Measurements from ENCODE around the gene SFT2D3. TPM values are rescaled to one million over a fixed set of nuclear protein-coding genes. Genes with fewer than 3 reads are reported as not detected.

The SFT2D3 gene
- total and polyA plus RNA-seq, 2 of the 8 experiments (the other 6 are each of a cell fraction or from before 2014, with no cell fraction given): 7.3 to 10.3 TPM

DNA sequence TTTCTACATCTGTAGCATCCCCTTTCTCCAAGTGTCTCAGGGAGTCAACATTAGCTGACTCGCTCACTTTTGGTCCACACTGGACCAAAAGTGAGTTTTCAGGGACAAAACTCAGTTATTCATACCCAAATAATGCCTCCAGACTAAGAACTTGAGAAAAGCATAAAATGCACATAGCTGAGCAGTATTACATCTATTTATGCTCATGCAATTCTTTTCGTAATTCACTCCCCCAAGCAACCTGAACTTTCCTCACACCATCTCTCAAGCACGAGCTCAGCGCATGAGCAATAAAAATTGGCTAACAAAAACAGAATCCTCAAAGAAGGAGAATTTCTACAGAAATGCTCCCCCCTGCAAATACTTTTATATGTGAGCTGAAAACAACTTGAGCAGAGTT is 17.0 kb downstream of the SFT2D3 start:
- H3K56ac ChIP-seq (replicated peaks; ENCODE audit: insufficient read length, low read depth, low read length): no peak overlapping the region
- DNase-seq (ENCODE audit: low read depth in 1 of 2, low spot score in 2 of 2) (no peak), FAIRE-seq (no peak)
- H4K91ac ChIP-seq (replicated peaks; ENCODE audit: insufficient read length, low read length): no peak overlapping the region
- no peak overlapping the region for H3K4me3 ChIP-seq (ENCODE audit: extremely low read depth in 1 of 4, insufficient read depth in 2 of 4, low read depth in 3 of 4, low read length in 4 of 4)
- H3K14ac ChIP-seq (ENCODE audit: insufficient read length): no peak overlapping the region
- no peak overlapping the region for H4K8ac ChIP-seq (ENCODE audit: extremely low read depth, insufficient read depth, low read length)
- no peaks in the 10 kb centered on the region for H3K79me1 ChIP-seq (ENCODE audit: low read depth, low read length)
- H2AK5ac ChIP-seq (ENCODE audit: low read depth, low read length): no peak overlapping the region
- no peaks in the 10 kb centered on the region for H3K9me3 ChIP-seq (ENCODE audit: insufficient read depth in 2 of 2, low read depth in 1 of 2, low read length in 1 of 2)
- H3K18ac ChIP-seq (ENCODE audit: extremely low read depth, low read length): no peak overlapping the region
- 91% methylated on average over 4 of the region's 4 CpGs; no CpG with 5 or more reads in 1 of the 2 experiments for WGBS, 2 experiments (ENCODE audit: extremely low coverage in 1 of 2, insufficient coverage in 1 of 2, insufficient read length in 1 of 2, insufficient replicate concordance in 2 of 2, low coverage in 1 of 2, low lambda C conversion rate in 2 of 2, missing lambda C conversion rate in 1 of 2)
- H3K4ac ChIP-seq (replicated peaks; ENCODE audit: insufficient read length, low read depth, low read length): no peak overlapping the region
- no peak overlapping the region for H2BK15ac ChIP-seq (ENCODE audit: low read length)
- peaks cover 24 to 82% (median 51%) of the 10 kb centered on the region in 4 experiments for H3K36me3 ChIP-seq (ENCODE audit: control insufficient read depth in 2 of 4, insufficient read depth in 4 of 4, low read length in 3 of 4)
- H3K4me2 ChIP-seq (ENCODE audit: insufficient read depth in 1 of 2, low read depth in 2 of 2, low read length in 2 of 2): no peak overlapping the region
- H2BK120ac ChIP-seq (replicated peaks; ENCODE audit: low read depth, low read length): no peak overlapping the region
- no peaks in the 10 kb centered on the region for H3K23me2 ChIP-seq (ENCODE audit: low read depth, low read length)
- H2BK12ac ChIP-seq (ENCODE audit: low read depth, low read length): no peak overlapping the region
- H4K20me1 ChIP-seq (replicated peaks in 1 of 2; ENCODE audit: control insufficient read depth in 1 of 2, insufficient read depth in 2 of 2, low read length in 2 of 2): peaks cover 0 to 4% of the 10 kb centered on the region in 2 experiments
- no peak overlapping the region for H3K9ac ChIP-seq (replicated peaks in 1 of 4; ENCODE audit: extremely low read depth in 1 of 4, low read depth in 3 of 4, low read length in 3 of 4)
- no peak overlapping the region for H2BK5ac ChIP-seq (ENCODE audit: low read depth, low read length)
- H3K23ac ChIP-seq (ENCODE audit: insufficient read length): no peak overlapping the region
- H2AFZ ChIP-seq (ENCODE audit: low read length): no peak overlapping the region
- no peaks in the 10 kb centered on the region for H3K27me3 ChIP-seq (replicated peaks in 1 of 4; ENCODE audit: control insufficient read depth in 3 of 4, extremely low read depth in 1 of 4, insufficient read depth in 3 of 4, low read length in 3 of 4)
- H3K79me2 ChIP-seq (ENCODE audit: control insufficient read depth in 1 of 2, insufficient read depth in 2 of 2, low read length in 2 of 2): no peaks in the 10 kb centered on the region; a peak in 1 of 4 replicates
- H3K4me1 ChIP-seq (replicated peaks in 1 of 4; ENCODE audit: control insufficient read depth in 3 of 4, insufficient read depth in 4 of 4, low read length in 3 of 4): no peaks in the 10 kb centered on the region
- H4K5ac ChIP-seq (ENCODE audit: insufficient read length, low read depth, low read length): no peak overlapping the region
- no peak overlapping the region for H2BK20ac ChIP-seq (ENCODE audit: low read length)
- CTCF ChIA-PET (ENCODE audit: partially characterized antibody): interaction anchor here (1.0 kb wide), 1 partner anchor 78 kb away, joined by 3 read pairs; no protein-coding TSS in a partner anchor
- POLR2A ChIA-PET (ENCODE audit: partially characterized antibody): interaction anchor here (1.0 to 1.2 kb wide), 2 partner anchors 16 to 24 kb away, joined by 3 read pairs; no protein-coding TSS in a partner anchor
- no peak overlapping the region for H3K27ac ChIP-seq (ENCODE audit: low read depth, low read length)
- TF ChIP-seq YY1 (IDR thresholded peaks at IDR 0.05; ENCODE audit: low read depth, low read length) (no peak), SP1 (IDR thresholded peaks at IDR 0.05; ENCODE audit: low read depth, low read length) (no peak), EZH2 (IDR thresholded peaks at IDR 0.05; ENCODE audit: low read depth, low read length, severe bottlenecking) (no peak), NRF1 (IDR thresholded peaks at IDR 0.05; ENCODE audit: low read depth, low read length) (no peak), RXRA (IDR thresholded peaks at IDR 0.05; ENCODE audit: insufficient read depth, low read depth, low read length) (no peak), POLR2A (IDR thresholded peaks at IDR 0.05; ENCODE audit: control extremely low read depth in 1 of 2, low read depth in 2 of 2, low read length in 2 of 2) (no peak), RFX5 (IDR thresholded peaks at IDR 0.05; ENCODE audit: borderline replicate concordance, low read depth, low read length) (no peak), BRCA1 (IDR thresholded peaks at IDR 0.05; ENCODE audit: low read depth, low read length) (no peak), POLR2AphosphoS5 (IDR thresholded peaks at IDR 0.05; ENCODE audit: low read depth, low read length) (no peak), SAP30 (IDR thresholded peaks at IDR 0.05; ENCODE audit: insufficient read depth, insufficient replicate concordance, low read length) (no peak), KDM1A (IDR thresholded peaks at IDR 0.05; ENCODE audit: borderline replicate concordance, low read length) (no peak), PHF8 (conservative IDR thresholded peaks at IDR 0.05; ENCODE audit: low read depth, low read length) (no peak)
- TF ChIP-seq, protein P1, sequence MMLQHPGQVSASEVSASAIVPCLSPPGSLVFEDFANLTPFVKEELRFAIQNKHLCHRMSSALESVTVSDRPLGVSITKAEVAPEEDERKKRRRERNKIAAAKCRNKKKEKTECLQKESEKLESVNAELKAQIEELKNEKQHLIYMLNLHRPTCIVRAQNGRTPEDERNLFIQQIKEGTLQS (IDR thresholded peaks at IDR 0.05; ENCODE audit: insufficient read depth, low read depth, low read length): no peak

Data from H1 (cell line).